ENCODE measurements around the gene ATP6AP2. TPM values are rescaled to one million over a fixed set of nuclear protein-coding genes. Genes with fewer than 3 reads are reported as not detected.
"Not testable (repeated sequence)": the region's sequence is repeated elsewhere in the genome, so short reads cannot be mapped to it uniquely, and the experiment has no call there.

The ATP6AP2 gene
- total RNA-seq, 4 donors from 2014 or later: 106 to 141 (median 115) TPM

GRCh38 chrX:40564447-40564846 lies 16.3 kb upstream of the ATP6AP2 start:
- H3K27me3 ChIP-seq: no peaks in the 10 kb centered on the region
- 100% methylated on average over 2 of the region's 4 CpGs; no CpG with 5 or more reads in 1 of the 2 donors for WGBS, 2 donors (ENCODE audit: low coverage in 1 of 2)
- no peaks in the 10 kb centered on the region for H3K9me3 ChIP-seq
- H3K4me1 ChIP-seq: no peaks in the 10 kb centered on the region
- H3K27ac ChIP-seq: no peak overlapping the region
- no peaks in the 10 kb centered on the region for H3K36me3 ChIP-seq
- no peak for ATAC-seq
- TF ChIP-seq EP300 (IDR thresholded peaks at IDR 0.05) (no peak), CTCF (IDR thresholded peaks at IDR 0.05) (no peak), POLR2A (IDR thresholded peaks at IDR 0.05) (no peak), POLR2AphosphoS5 (IDR thresholded peaks at IDR 0.05) (no peak)
- H3K4me3 ChIP-seq: no peak overlapping the region

GRCh38 chrX:40570346-40571093 lies 10.2 kb upstream of the ATP6AP2 start:
- Histone ChIP-seq H3K9me3 (no peaks in the 10 kb centered on the region), H3K27ac (no peak overlapping the region), H3K36me3 (no peaks in the 10 kb centered on the region), H3K4me3 (no peak overlapping the region), H3K4me1 (no peaks in the 10 kb centered on the region), H3K27me3 (no peaks in the 10 kb centered on the region)
- ATAC-seq: no peak
- 77% methylated on average over 6 of the region's 10 CpGs; no CpG with 5 or more reads in 1 of the 2 donors for WGBS, 2 donors (ENCODE audit: low coverage in 1 of 2)
- TF ChIP-seq POLR2AphosphoS5 (IDR thresholded peaks at IDR 0.05) (no peak), POLR2A (IDR thresholded peaks at IDR 0.05) (no peak), EP300 (IDR thresholded peaks at IDR 0.05) (no peak), CTCF (IDR thresholded peaks at IDR 0.05) (no peak)

GRCh38 chrX:40571164-40571563 lies 9.6 kb upstream of the ATP6AP2 start:
- not testable (repeated sequence) for H3K36me3 ChIP-seq, H3K27me3 ChIP-seq, ATAC-seq, H3K4me1 ChIP-seq, H3K27ac ChIP-seq, H3K4me3 ChIP-seq, H3K9me3 ChIP-seq
- 54 to 57% methylated on average over 2 to 4 of the region's 5 CpGs for WGBS, 2 donors (ENCODE audit: low coverage in 1 of 2)

- Histone ChIP-seq H3K4me1 (no peaks in the 10 kb centered on the region), H3K27me3 (no peaks in the 10 kb centered on the region), H3K27ac (no peak overlapping the region), H3K36me3 (no peaks in the 10 kb centered on the region), H3K4me3 (no peak overlapping the region), H3K9me3 (no peaks in the 10 kb centered on the region)
- ATAC-seq: no peak
- 0 to 65% methylated on average over 1 to 3 of the region's 3 CpGs for WGBS, 2 donors (ENCODE audit: low coverage in 1 of 2)
- TF ChIP-seq POLR2AphosphoS5 (IDR thresholded peaks at IDR 0.05) (no peak), POLR2A (IDR thresholded peaks at IDR 0.05) (no peak)
Measured at GRCh38 chrX:40571600-40571999, 9.2 kb upstream of the ATP6AP2 start.

- Histone ChIP-seq H3K4me3 (no peak overlapping the region), H3K9me3 (no peaks in the 10 kb centered on the region), H3K27ac (no peak overlapping the region), H3K36me3 (no peaks in the 10 kb centered on the region), H3K27me3 (no peaks in the 10 kb centered on the region), H3K4me1 (no peaks in the 10 kb centered on the region)
- ATAC-seq: no peak
- 67 to 83% methylated on average over 1 of the region's 2 CpGs for WGBS, 2 donors (ENCODE audit: low coverage in 1 of 2)
- TF ChIP-seq EP300 (IDR thresholded peaks at IDR 0.05): no peak
- peak in 1 of 4 experiments; percentile 23 for TF ChIP-seq CTCF (IDR thresholded peaks at IDR 0.05)
- TF ChIP-seq POLR2A (IDR thresholded peaks at IDR 0.05): no peak
- TF ChIP-seq POLR2AphosphoS5 (IDR thresholded peaks at IDR 0.05): no peak
Measured at GRCh38 chrX:40573763-40574162, 7.0 kb upstream of the ATP6AP2 start.

GRCh38 chrX:40575411-40575810 lies 5.4 kb upstream of the ATP6AP2 start:
- not testable (repeated sequence) for ATAC-seq, H3K4me3 ChIP-seq, H3K4me1 ChIP-seq, H3K36me3 ChIP-seq, H3K27me3 ChIP-seq, H3K27ac ChIP-seq, H3K9me3 ChIP-seq
- no CpG with 5 or more reads among the region's 2 CpGs for WGBS, 2 donors (ENCODE audit: low coverage in 1 of 2)
